GM18502 (cell line): ENCODE measurements around the gene ZC3H10.
"Not testable (repeated sequence)": the region's sequence is repeated elsewhere in the genome, so short reads cannot be mapped to it uniquely, and the experiment has no call there.

Experiments used
- ATAC-seq: cut with Tn5 transposase; IDR thresholded peaks from one replicate; pipeline ENCODE4 v1.9.1; 2021; ENCODE audit warnings: mild to moderate bottlenecking; ENCODE audit not compliant: unreplicated experiment, poor library complexity

The ZC3H10 gene

DNA sequence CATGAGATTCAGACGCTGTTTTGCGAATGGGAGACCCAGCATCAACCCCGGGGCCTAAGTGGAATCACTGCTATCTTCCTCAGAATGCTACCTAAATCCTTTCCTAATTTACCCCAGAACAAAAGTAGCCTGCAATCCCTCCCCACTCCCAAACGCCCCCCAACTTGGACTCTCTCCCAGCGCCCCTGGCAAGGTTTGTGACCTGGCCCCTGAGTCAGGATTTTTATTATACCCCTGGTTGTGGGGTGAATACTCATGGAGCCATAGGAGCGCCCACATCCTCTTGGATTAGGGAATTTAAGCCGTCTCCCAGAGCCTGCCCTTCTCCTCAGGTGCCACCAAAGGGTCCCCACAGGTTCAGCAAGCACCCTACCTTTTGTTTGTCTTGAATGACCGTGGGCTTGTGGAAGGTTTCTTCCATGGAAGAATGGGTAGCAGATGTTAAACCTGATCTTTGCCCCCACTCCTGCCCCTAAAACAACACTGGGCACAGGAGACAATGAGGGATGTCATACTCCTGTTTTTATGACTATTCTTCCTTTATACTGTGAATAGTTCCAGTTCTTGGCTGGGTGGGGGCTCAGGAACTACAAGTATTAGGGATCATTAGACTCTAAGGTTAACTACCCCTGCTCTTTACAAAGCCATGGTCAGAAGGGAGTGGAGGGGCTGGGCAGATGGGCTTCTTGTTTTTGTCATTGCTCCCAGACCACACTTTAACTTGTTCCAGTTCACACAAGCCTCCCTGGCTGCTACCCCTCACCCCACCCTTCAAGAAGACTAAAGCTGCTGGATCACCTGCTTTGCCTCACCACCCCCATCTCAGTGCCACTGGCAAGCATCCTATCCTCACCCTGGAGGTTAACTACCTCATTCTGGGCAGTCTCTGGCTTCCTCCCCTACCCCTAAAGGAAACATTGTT, 35.0 kb downstream of the ZC3H10 start:
- ATAC-seq = no peak

- no peak for ATAC-seq
Observed at GRCh38 chr12:56153678-56154065, 35.6 kb downstream of the ZC3H10 start.

- ATAC-seq = no peak
Observed at GRCh38 chr12:56154246-56154771, 36.2 kb downstream of the ZC3H10 start.

DNA sequence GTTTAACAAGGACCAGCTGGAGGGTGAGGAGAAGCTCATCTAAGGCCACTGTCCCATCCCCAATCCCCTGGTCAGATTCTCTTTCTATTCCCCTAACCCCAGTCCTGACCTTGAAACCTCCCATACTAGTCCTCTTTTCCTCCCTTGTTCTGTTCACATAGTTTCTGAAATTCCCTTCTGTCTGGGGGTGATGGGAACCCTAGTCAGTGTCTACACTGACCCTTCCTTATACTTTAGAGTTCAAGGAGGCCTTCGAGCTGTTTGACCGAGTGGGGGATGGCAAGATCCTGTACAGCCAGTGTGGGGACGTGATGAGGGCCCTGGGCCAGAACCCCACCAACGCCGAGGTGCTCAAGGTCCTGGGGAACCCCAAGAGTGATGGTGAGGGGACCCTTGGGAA, 36.8 kb downstream of the ZC3H10 start:
- no peak for ATAC-seq

DNA sequence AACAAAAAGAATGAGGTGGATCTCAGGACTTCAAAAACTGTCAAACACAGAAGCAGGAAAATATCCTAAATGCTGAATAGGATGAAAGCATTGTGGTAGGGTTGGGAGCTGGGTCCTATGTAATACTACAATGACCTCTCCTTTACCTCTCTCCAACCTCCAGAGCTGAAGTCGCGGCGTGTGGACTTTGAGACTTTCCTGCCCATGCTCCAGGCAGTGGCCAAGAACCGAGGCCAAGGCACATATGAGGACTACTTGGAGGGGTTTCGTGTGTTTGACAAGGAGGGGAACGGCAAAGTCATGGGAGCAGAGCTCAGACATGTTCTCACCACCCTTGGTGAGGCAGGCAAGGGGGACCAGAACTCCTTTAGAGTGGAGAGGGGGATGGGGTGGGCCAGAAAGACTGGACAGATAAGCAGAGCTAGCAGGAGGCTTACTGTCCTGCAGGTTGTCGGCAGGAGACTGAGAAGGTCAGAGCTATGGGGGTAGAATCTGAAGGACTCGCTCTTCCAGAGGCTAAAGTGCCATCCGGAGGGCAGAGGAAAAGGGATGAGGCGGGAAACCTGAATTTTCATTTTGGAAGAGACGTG, 37.3 kb downstream of the ZC3H10 start:
- ATAC-seq = no peak

GRCh38 chr12:56156464-56157200, 38.6 kb downstream of the ZC3H10 start:
- ATAC-seq = not testable (repeated sequence)

DNA sequence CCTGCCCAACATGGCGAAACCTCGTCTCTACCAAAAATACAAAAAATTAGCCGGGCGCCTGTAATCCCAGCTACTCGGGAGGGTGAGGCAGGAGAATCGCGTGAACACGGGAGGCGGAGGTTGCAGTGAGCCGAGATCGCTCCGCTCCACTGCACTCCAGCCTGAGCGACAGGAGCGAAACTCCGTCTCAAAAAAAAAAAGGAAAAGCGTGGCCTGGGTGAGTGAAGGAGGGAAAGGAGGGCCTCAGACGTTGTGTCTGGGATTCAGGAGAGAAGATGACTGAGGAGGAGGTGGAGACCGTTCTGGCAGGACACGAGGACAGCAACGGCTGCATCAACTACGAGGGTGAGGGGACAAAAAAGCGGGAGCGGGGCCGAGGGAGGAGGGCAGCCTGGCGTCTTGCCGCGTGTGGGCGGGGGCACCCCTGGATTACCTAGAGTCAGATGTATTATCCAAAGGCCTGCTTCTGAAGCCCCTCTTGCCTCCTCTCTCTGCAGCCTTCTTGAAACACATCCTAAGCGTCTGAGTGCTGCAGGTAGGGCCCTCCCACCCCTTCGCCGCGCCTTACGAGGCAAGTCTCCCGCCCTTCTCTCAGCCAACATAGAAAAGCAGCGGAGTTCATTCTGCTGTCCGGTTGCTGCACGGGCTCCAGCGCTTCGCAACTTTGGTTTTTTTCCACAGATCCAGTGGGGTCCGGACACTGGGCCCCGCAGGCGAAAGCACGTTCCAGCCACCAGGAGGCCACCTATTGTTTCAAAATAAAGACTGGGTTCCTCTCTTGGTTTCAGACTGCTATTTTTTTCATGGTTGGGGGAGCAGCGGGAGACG, 39.3 kb downstream of the ZC3H10 start:
- ATAC-seq = peak; percentile 38

GRCh38 chr12:56158029-56158925, 40.2 kb downstream of the ZC3H10 start, which contains the start of gene MYL6:
Gene MYL6, plus strand, starts transcription at chr12:56158359. Its CDS starts 43 bp downstream, at chr12:56158402.
- ATAC-seq = peak; percentile 80

- ATAC-seq = no peak
Observed at GRCh38 chr12:56158926-56159461, 40.9 kb downstream of the ZC3H10 start.

DNA sequence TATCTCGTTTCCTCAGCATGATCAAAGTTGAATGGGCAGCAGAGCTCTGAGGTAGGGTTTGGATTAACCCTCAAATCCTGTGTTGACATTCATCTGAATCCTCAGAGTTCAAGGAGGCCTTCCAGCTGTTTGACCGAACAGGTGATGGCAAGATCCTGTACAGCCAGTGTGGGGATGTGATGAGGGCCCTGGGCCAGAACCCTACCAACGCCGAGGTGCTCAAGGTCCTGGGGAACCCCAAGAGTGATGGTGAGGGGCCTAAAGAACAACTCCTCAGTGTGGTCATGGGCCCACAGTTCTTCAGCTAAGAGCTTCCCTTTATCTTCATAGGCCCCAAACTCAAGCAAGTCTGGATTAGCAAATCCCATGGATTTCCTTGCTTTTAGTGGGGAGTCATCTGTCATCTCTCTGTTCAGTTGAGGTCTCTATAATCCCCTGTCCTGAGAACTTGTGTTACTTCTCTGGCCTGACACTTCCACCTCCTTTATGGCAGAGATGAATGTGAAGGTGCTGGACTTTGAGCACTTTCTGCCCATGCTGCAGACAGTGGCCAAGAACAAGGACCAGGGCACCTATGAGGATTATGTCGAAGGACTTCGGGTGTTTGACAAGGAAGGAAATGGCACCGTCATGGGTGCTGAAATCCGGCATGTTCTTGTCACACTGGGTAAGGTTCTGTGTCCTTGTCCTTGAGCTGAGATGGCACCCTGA, 41.6 kb downstream of the ZC3H10 start:
- no peak for ATAC-seq

- ATAC-seq = no peak
Observed at GRCh38 chr12:56160193-56160763, 42.2 kb downstream of the ZC3H10 start.

GRCh38 chr12:56160894-56161689, 43.0 kb downstream of the ZC3H10 start:
- no peak for ATAC-seq

GRCh38 chr12:56161690-56162351, 43.8 kb downstream of the ZC3H10 start:
- ATAC-seq = no peak

- ATAC-seq = no peak
Observed at GRCh38 chr12:56162468-56163290, 44.6 kb downstream of the ZC3H10 start.

DNA sequence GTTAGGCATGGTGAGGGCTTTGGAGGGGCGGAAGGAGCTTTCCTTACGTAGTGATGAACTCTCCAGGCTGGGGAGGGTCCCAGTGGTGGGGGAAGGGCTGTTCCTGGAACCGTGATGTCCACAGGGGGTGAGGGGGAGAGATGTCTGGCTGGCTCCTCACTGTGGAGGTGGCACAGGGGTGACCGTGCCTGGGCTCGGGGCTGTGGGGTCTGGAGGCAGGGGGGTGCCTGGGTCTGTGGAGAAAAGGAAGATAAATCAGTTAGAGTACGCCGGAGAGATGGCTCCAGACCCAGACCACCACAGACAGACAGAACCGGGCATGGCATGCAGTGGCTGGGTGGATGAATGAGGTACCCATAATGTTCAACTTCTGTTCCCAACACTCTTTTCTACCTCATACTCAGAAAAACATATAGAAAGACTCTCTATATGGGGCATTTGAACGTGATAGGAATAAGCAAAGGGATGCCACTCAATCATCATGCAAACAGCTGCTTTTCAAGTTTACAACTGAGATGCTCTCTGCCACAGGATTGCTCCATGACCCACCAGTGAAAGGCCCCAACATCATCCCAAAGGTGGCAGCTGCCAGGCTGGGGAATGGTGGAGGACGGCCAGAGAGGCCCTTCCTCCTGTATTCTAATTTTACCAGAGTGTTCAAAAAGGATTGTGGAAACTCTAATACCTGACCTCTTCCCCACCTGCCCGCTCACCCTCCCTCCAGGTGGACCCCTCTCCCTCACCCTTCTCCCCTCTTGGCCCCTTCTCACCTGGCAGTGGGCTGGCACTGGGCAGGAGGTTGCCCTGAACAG, 45.7 kb downstream of the ZC3H10 start:
- no peak for ATAC-seq
